Parathyroid adenoma (tissue), 2 donors: ENCODE results near the gene TCP10L.

Source experiments
- H2AFZ ChIP-seq: fragments of 300-600 bp; sonication (generic); one replicate; pipeline ENCODE4 v1.7.0; 2017; ENCODE audit warnings: antibody characterized with exemption, mild to moderate bottlenecking
- H3K27ac ChIP-seq: fragments of 300-600 bp; sonication (generic); one replicate; pipeline ENCODE4 v1.7.0; 2017
- H3K27me3 ChIP-seq: fragments of 300-600 bp; sonication (generic); one replicate; pipeline ENCODE4 v1.7.0; 2017; ENCODE audit warnings: low read length; ENCODE audit not compliant: control insufficient read depth, insufficient read depth
- H3K36me3 ChIP-seq: fragments of 300-600 bp; sonication (generic); one replicate; pipeline ENCODE4 v1.7.0; 2017; ENCODE audit warnings: low read length; ENCODE audit not compliant: control insufficient read depth, insufficient read depth
- H3K4me1 ChIP-seq: fragments of 300-600 bp; sonication (generic); one replicate; pipeline ENCODE4 v1.7.0; 2017; ENCODE audit warnings: control low read depth
- H3K4me2 ChIP-seq: fragments of 300-600 bp; sonication (generic); one replicate; pipeline ENCODE4 v1.7.0; 2017; ENCODE audit warnings: low read length
- H3K4me3 ChIP-seq: fragments of 300-600 bp; sonication (generic); one replicate; pipeline ENCODE4 v1.7.0; 2017; ENCODE audit warnings: low read depth, low read length
- H3K79me2 ChIP-seq: fragments of 300-600 bp; sonication (generic); one replicate; pipeline ENCODE4 v1.7.0; 2017; ENCODE audit warnings: control low read depth
- H3K9ac ChIP-seq: fragments of 300-600 bp; sonication (generic); one replicate; pipeline ENCODE4 v1.7.0; 2017; ENCODE audit warnings: mild to moderate bottlenecking
- H3K9me3 ChIP-seq: fragments of 300-600 bp; sonication (generic); one replicate; pipeline ENCODE4 v1.7.0; 2017; ENCODE audit warnings: low read length; ENCODE audit not compliant: control insufficient read depth
- TF ChIP-seq, protein P1 (sequence below): fragments of 300-600 bp; sonication (generic); IDR thresholded peaks from one replicate; pipeline ENCODE4 v1.7.0; 2017; ENCODE audit warnings: antibody characterized with exemption, mild to moderate bottlenecking
- donor health status: primary hyperparathyroidism.

TCP10L gene

DNA sequence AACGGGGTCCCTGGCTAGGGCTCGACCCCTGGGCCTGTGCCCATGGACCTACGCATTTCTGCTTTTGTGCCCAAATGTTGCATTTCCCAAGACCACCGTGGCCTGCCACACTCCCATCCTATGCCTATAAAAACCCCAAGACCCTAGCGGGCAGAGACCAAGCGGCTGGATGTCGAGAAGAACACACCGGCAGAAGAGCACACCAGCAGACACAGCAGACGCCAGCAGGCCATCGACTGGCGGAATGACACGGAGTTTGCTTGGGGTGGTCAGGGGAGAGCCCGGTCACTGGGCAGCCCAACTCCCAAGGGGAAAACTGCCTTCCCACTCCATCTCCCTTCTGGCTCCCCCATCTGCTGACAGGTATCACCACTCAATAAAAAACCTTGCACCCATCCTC, 4.4 kb downstream of the TCP10L start:
- no peak overlapping the region for H2AFZ ChIP-seq
- no peak overlapping the region for H3K4me2 ChIP-seq
- no peak overlapping the region for H3K27ac ChIP-seq
- H3K9me3 ChIP-seq: no peaks in the 10 kb centered on the region
- TF ChIP-seq, protein P1, sequence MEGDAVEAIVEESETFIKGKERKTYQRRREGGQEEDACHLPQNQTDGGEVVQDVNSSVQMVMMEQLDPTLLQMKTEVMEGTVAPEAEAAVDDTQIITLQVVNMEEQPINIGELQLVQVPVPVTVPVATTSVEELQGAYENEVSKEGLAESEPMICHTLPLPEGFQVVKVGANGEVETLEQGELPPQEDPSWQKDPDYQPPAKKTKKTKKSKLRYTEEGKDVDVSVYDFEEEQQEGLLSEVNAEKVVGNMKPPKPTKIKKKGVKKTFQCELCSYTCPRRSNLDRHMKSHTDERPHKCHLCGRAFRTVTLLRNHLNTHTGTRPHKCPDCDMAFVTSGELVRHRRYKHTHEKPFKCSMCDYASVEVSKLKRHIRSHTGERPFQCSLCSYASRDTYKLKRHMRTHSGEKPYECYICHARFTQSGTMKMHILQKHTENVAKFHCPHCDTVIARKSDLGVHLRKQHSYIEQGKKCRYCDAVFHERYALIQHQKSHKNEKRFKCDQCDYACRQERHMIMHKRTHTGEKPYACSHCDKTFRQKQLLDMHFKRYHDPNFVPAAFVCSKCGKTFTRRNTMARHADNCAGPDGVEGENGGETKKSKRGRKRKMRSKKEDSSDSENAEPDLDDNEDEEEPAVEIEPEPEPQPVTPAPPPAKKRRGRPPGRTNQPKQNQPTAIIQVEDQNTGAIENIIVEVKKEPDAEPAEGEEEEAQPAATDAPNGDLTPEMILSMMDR: no peak
- H3K79me2 ChIP-seq: no peaks in the 10 kb centered on the region
- H3K36me3 ChIP-seq: no peaks in the 10 kb centered on the region
- H3K9ac ChIP-seq: no peak overlapping the region
- H3K4me3 ChIP-seq: no peak overlapping the region
- H3K4me1 ChIP-seq: no peaks in the 10 kb centered on the region
- H3K27me3 ChIP-seq: no peaks in the 10 kb centered on the region

- H2AFZ ChIP-seq: no peak overlapping the region
- TF ChIP-seq, protein P1: no peak
Observed at GRCh38 chr21:32578107-32578691, 7.1 kb downstream of the TCP10L start.

GRCh38 chr21:32576011-32576410, 9.3 kb downstream of the TCP10L start:
- Histone ChIP-seq H3K4me1 (no peaks in the 10 kb centered on the region), H3K79me2 (no peaks in the 10 kb centered on the region), H3K4me2 (no peak overlapping the region), H2AFZ (no peak overlapping the region), H3K27me3 (no peaks in the 10 kb centered on the region), H3K27ac (no peak overlapping the region), H3K36me3 (no peaks in the 10 kb centered on the region), H3K4me3 (no peak overlapping the region), H3K9ac (no peak overlapping the region), H3K9me3 (no peaks in the 10 kb centered on the region)
- TF ChIP-seq, protein P1: no peak

More at GRCh38 chr21:32578107-32578691, 7.1 kb downstream of the TCP10L start:
- Histone ChIP-seq H3K4me3 (no peak overlapping the region), H3K9ac (no peak overlapping the region), H3K36me3 (no peaks in the 10 kb centered on the region), H3K4me2 (no peak overlapping the region), H3K9me3 (no peaks in the 10 kb centered on the region), H3K4me1 (no peaks in the 10 kb centered on the region), H3K79me2 (no peaks in the 10 kb centered on the region), H3K27me3 (no peaks in the 10 kb centered on the region), H3K27ac (no peak overlapping the region)

DNA sequence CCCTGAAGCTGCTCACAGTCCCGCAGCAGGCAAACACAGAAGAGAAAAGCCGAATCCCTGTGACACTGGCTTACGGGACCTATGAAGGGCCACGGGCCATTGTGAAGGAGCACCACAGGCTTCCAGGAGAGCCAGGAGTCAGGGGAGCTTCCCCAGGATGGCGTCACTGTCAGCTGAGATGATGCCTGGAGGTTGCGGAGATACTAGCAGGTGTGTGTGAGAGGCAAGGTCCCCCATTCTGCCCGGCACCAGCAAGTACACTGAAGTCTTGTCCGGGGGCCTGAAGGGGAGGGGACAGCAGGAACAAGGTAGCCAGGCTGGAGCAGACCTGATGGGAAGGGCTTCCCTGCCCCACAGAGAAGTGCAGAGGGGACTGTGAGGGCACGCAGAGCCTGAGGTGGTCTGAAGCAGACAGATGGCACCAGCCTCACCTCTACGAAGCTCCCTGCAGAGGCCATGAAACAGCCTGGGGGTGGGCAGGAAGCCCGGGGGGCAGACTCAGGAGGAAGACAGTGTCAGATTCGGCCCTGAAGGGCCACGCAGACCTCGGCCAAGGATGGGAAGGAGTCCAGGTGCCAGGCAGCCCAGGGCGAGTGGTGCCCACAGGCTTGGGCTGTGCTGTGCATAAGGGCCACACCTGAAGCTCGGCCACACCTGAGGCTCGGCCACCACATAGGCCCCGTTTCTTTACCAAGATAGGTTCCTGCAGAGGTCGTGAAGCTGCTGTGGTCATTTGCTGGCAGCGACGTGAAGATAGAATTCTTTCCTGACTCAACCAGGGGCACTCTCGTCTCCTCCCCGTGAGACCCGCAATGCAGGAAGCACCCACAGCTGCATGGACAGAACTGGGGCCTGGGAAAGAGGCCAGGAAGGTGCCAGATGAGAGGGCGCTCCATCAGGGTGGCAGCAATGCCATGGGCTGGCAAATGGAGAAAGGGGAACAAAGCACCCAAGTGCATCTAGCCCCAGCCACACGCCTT, 10.1 kb downstream of the TCP10L start:
- H3K4me3 ChIP-seq: no peak overlapping the region
- H3K79me2 ChIP-seq: no peaks in the 10 kb centered on the region
- H3K9ac ChIP-seq: no peak overlapping the region
- H3K4me1 ChIP-seq: no peaks in the 10 kb centered on the region
- no peaks in the 10 kb centered on the region for H3K27me3 ChIP-seq
- H3K9me3 ChIP-seq: no peaks in the 10 kb centered on the region
- no peaks in the 10 kb centered on the region for H3K36me3 ChIP-seq
- no peak overlapping the region for H2AFZ ChIP-seq
- no peak overlapping the region for H3K4me2 ChIP-seq
- TF ChIP-seq, protein P1: no peak
- H3K27ac ChIP-seq: no peak overlapping the region
